WTC11 (cell line): Measurements from ENCODE around the gene SPTB. TPM values are rescaled to one million over a fixed set of nuclear protein-coding genes. Genes with fewer than 3 reads are reported as not detected.

Experiments
- ATAC-seq: fragments of 200-7000 bp; cut with Tn5 transposase; 2 replicates; pipeline ENCODE4 v1.10.0; 2021; ENCODE audit warnings: mild to moderate bottlenecking, moderate library complexity
- CTCF ChIA-PET: fragments of 300-600 bp; sonication (Branson Sonifier 250); formaldehyde crosslinking; loops from one replicate; lab custom pipeline; 2021; ENCODE audit warnings: antibody characterized with exemption; lab: Charles Lee
- POLR2A ChIA-PET: fragments of 350-600 bp; sonication (Branson Sonifier 250); formaldehyde crosslinking; loops from one replicate; lab custom pipeline; 2021; ENCODE audit warnings: antibody characterized with exemption; lab: Charles Lee
- DNase-seq: peaks from one replicate; pipeline ENCODE4 v3.0.0; 2021; ENCODE audit warnings: low spot score
- H3K27ac Mint-ChIP-seq: 2 replicates; pipeline ENCODE4 v1.8.0; 2021; ENCODE audit warnings: mixed read lengths
- H3K27me3 Mint-ChIP-seq: 2 replicates; pipeline ENCODE4 v1.8.0; 2021; ENCODE audit warnings: low read depth, mild to moderate bottlenecking, moderate library complexity, mixed read lengths
- H3K36me3 Mint-ChIP-seq: 2 replicates; pipeline ENCODE4 v1.8.0; 2021; ENCODE audit warnings: mixed read lengths
- H3K4me1 Mint-ChIP-seq: 2 replicates; pipeline ENCODE4 v1.8.0; 2022; ENCODE audit warnings: mixed read lengths
- H3K4me3 Mint-ChIP-seq: 2 replicates; pipeline ENCODE4 v1.8.0; 2021; ENCODE audit warnings: mild to moderate bottlenecking, moderate library complexity, mixed read lengths
- H3K9me3 Mint-ChIP-seq: 2 replicates; pipeline ENCODE4 v1.8.0; 2021; ENCODE audit warnings: mixed read lengths
- AR ChIP-seq: fragments of 250-450 bp; sonication (Bioruptor Pico); IDR thresholded peaks from 2 replicates; pipeline ENCODE4 v1.9.0; 2021; ENCODE audit warnings: mild to moderate bottlenecking
- ATF3 ChIP-seq: sonication (generic); formaldehyde crosslinking; conservative IDR thresholded peaks from 2 replicates; pipeline ENCODE4 v1.8.1; 2022; ENCODE audit warnings: mild to moderate bottlenecking, missing genetic modification reagents
- CREM ChIP-seq: sonication (generic); formaldehyde crosslinking; IDR thresholded peaks from 2 replicates; pipeline ENCODE4 v1.8.1; 2022; ENCODE audit warnings: mild to moderate bottlenecking, missing genetic modification reagents, moderate library complexity
- EMX1 ChIP-seq: fragments of 250-450 bp; sonication (Bioruptor Pico); IDR thresholded peaks from 2 replicates; pipeline ENCODE4 v1.8.0; 2021; ENCODE audit warnings: mild to moderate bottlenecking
- FOXP4 ChIP-seq: sonication (generic); formaldehyde crosslinking; IDR thresholded peaks from 2 replicates; pipeline ENCODE4 v1.8.0; 2022; ENCODE audit warnings: mild to moderate bottlenecking, missing genetic modification reagents
- GABPB1 ChIP-seq: sonication (generic); formaldehyde crosslinking; IDR thresholded peaks from 2 replicates; pipeline ENCODE4 v1.8.1; 2023; ENCODE audit warnings: mild to moderate bottlenecking, missing genetic modification reagents
- GTF2I ChIP-seq: fragments of 250-450 bp; sonication (Bioruptor Pico); conservative IDR thresholded peaks from 2 replicates; pipeline ENCODE4 v1.4.0; 2021; ENCODE audit warnings: mild to moderate bottlenecking
- MYBL2 ChIP-seq: sonication (generic); formaldehyde crosslinking; IDR thresholded peaks from 2 replicates; pipeline ENCODE4 v1.8.1; 2023; ENCODE audit warnings: mild to moderate bottlenecking, moderate library complexity, missing genetic modification reagents
- NFATC4 ChIP-seq: fragments of 250-450 bp; sonication (Bioruptor Pico); IDR thresholded peaks from 2 replicates; pipeline ENCODE4 v1.9.0; 2021; ENCODE audit warnings: mild to moderate bottlenecking
- NR1H2 ChIP-seq: sonication (generic); formaldehyde crosslinking; IDR thresholded peaks from 2 replicates; pipeline ENCODE4 v1.9.0; 2021; ENCODE audit warnings: mild to moderate bottlenecking, moderate library complexity, missing genetic modification reagents
- RORB ChIP-seq: fragments of 250-450 bp; sonication (Bioruptor Pico); IDR thresholded peaks from 2 replicates; pipeline ENCODE4 v1.9.0; 2021; ENCODE audit warnings: mild to moderate bottlenecking
- SOX15 ChIP-seq: fragments of 250-450 bp; sonication (Bioruptor Pico); IDR thresholded peaks from 2 replicates; pipeline ENCODE4 v1.9.0; 2021; ENCODE audit warnings: mild to moderate bottlenecking
- ZBTB21 ChIP-seq: sonication (generic); formaldehyde crosslinking; IDR thresholded peaks from 2 replicates; pipeline ENCODE4 v1.8.1; 2023; ENCODE audit warnings: mild to moderate bottlenecking, missing genetic modification reagents, borderline replicate concordance
- ZNF232 ChIP-seq: sonication (generic); formaldehyde crosslinking; IDR thresholded peaks from 2 replicates; pipeline ENCODE4 v1.8.0; 2022; ENCODE audit warnings: mild to moderate bottlenecking, missing genetic modification reagents
- ZNF671 ChIP-seq: fragments of 250-450 bp; sonication (Bioruptor Pico); IDR thresholded peaks from 2 replicates; pipeline ENCODE4 v1.8.0; 2021; ENCODE audit warnings: mild to moderate bottlenecking
- total RNA-seq: library from RNA; stranded (reverse); gene quantifications from 3 replicates; pipeline ENCODE4 v1.2.3, GENCODE V29; 2021
- TF ChIP-seq, protein P1 (sequence below): fragments of 200-600 bp; IDR thresholded peaks from 2 replicates; pipeline ENCODE4 v1.8.0; 2022; ENCODE audit warnings: antibody characterized with exemption
- TF ChIP-seq, protein P2 (sequence below): sonication (generic); formaldehyde crosslinking; IDR thresholded peaks from 2 replicates; pipeline ENCODE4 v1.8.1; 2023; ENCODE audit warnings: mild to moderate bottlenecking, missing genetic modification reagents

Gene SPTB
- total RNA-seq, 1 experiment from 2014 or later, result 3.2 TPM

DNA sequence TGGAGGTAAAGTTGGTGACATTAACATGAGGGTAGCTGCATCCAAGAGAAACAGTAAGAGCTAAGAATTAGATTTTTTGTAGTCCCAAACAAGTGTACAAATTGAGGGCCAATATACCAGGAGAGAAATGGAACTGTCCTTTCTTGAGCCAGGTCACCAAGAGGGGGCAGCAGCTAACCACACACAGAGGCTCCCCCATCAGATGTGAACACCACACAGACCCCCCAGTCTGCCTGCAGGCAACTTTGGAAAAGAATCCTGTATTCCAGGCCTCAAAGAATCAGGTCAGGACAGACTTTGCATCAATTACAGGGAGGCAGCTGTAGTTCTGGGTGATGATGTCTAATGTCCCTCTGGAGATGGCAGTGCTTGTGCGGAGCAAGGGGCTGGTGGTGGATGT lies 77.9 kb downstream of the SPTB start:
- CTCF ChIA-PET, result interaction anchor here (0.7 to 7.5 kb wide), 21 partner anchors 9 to 218 kb away, joined by 3 to 126 read pairs (median 4); partner anchors contain the start of gene SPTB
- no peaks in the 10 kb centered on the region for H3K9me3 Mint-ChIP-seq
- peaks cover 3% of the 10 kb centered on the region for H3K4me1 Mint-ChIP-seq
- H3K27ac Mint-ChIP-seq, result no peak overlapping the region
- ATAC-seq, result peak; percentile 88
- no peak overlapping the region for H3K4me3 Mint-ChIP-seq
- no peak for TF ChIP-seq EMX1 (CRISPR knock-in tag)
- TF ChIP-seq, protein P1, sequence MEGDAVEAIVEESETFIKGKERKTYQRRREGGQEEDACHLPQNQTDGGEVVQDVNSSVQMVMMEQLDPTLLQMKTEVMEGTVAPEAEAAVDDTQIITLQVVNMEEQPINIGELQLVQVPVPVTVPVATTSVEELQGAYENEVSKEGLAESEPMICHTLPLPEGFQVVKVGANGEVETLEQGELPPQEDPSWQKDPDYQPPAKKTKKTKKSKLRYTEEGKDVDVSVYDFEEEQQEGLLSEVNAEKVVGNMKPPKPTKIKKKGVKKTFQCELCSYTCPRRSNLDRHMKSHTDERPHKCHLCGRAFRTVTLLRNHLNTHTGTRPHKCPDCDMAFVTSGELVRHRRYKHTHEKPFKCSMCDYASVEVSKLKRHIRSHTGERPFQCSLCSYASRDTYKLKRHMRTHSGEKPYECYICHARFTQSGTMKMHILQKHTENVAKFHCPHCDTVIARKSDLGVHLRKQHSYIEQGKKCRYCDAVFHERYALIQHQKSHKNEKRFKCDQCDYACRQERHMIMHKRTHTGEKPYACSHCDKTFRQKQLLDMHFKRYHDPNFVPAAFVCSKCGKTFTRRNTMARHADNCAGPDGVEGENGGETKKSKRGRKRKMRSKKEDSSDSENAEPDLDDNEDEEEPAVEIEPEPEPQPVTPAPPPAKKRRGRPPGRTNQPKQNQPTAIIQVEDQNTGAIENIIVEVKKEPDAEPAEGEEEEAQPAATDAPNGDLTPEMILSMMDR, result peak; percentile 55; the same call in 1 of the 2 replicates
- DNase-seq, result peak; percentile 72
- no peaks in the 10 kb centered on the region for H3K36me3 Mint-ChIP-seq
- POLR2A ChIA-PET, result interaction anchor here (0.7 kb wide), 1 partner anchor 37 kb away, joined by 4 read pairs; no protein-coding TSS in a partner anchor
- no peaks in the 10 kb centered on the region for H3K27me3 Mint-ChIP-seq

GRCh38 chr14:64801046-64801445 lies 78.7 kb downstream of the SPTB start:
- POLR2A ChIA-PET, result no interaction called here
- no peak overlapping the region for H3K27ac Mint-ChIP-seq
- TF ChIP-seq, protein P2, sequence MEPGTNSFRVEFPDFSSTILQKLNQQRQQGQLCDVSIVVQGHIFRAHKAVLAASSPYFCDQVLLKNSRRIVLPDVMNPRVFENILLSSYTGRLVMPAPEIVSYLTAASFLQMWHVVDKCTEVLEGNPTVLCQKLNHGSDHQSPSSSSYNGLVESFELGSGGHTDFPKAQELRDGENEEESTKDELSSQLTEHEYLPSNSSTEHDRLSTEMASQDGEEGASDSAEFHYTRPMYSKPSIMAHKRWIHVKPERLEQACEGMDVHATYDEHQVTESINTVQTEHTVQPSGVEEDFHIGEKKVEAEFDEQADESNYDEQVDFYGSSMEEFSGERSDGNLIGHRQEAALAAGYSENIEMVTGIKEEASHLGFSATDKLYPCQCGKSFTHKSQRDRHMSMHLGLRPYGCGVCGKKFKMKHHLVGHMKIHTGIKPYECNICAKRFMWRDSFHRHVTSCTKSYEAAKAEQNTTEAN (CRISPR knock-in tag), result no peak
- no peak for TF ChIP-seq ZBTB21 (CRISPR knock-in tag)
- TF ChIP-seq, all 79 proteins: peak for 0

DNA sequence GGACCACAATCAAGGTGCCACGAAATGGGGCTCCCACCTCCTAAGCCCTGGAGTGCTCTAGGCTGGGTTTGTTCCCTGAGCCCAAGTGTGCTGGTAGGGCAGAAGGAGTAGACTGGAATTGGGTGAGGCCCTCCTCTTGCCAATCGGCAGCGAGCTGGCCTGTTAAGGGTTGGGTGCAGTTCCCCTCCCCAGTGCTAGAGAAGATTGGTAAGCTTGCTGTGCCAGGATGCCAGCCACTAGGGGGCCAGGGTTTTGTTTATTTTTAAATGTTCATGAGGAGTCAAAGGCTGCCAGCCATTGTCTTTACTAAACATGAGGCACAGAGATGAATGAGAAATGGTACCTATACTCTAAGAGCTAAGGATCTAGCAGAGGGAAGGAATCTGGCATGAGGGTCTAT lies 79.7 kb downstream of the SPTB start:
- peak; percentile 38 for DNase-seq
- no peaks in the 10 kb centered on the region for H3K36me3 Mint-ChIP-seq
- peak; percentile 49 for ATAC-seq
- H3K4me1 Mint-ChIP-seq, result peaks cover 3% of the 10 kb centered on the region; the same call in 1 of the 2 replicates
- TF ChIP-seq, protein P1, result 0 out of 2 replicates have a peak, but pooled peaks have one; percentile 26
- TF ChIP-seq GTF2I (CRISPR knock-in tag), result no peak
- TF ChIP-seq, all 79 proteins: peak for 1
- ChIA-PET CTCF (interaction anchor here (0.6 to 7.5 kb wide), 24 partner anchors 9 to 337 kb away, joined by 3 to 126 read pairs (median 5); partner anchors contain the start of gene SPTB), POLR2A (no interaction called here)
- Mint-ChIP-seq H3K4me3 (no peak overlapping the region), H3K27ac (no peak overlapping the region), H3K9me3 (no peaks in the 10 kb centered on the region), H3K27me3 (no peaks in the 10 kb centered on the region; the same call in 1 of the 2 replicates)

More at GRCh38 chr14:64801046-64801445, 78.7 kb downstream of the SPTB start:
- DNase-seq (no peak), ATAC-seq (no peak)
- no peaks in the 10 kb centered on the region for H3K9me3 Mint-ChIP-seq
- H3K36me3 Mint-ChIP-seq, result no peaks in the 10 kb centered on the region
- H3K4me3 Mint-ChIP-seq, result no peak overlapping the region
- no peaks in the 10 kb centered on the region for H3K27me3 Mint-ChIP-seq
- H3K4me1 Mint-ChIP-seq, result peaks cover 3% of the 10 kb centered on the region
- CTCF ChIA-PET, result interaction anchor here (0.7 to 7.5 kb wide), 19 partner anchors 9 to 219 kb away, joined by 3 to 126 read pairs (median 8); partner anchors contain the start of gene SPTB

- Mint-ChIP-seq H3K4me3 (no peak overlapping the region), H3K36me3 (no peaks in the 10 kb centered on the region), H3K4me1 (peaks cover 3% of the 10 kb centered on the region; the same call in 1 of the 2 replicates), H3K27ac (no peak overlapping the region), H3K27me3 (no peaks in the 10 kb centered on the region; the same call in 1 of the 2 replicates), H3K9me3 (no peaks in the 10 kb centered on the region)
- TF ChIP-seq NR1H2 (CRISPR knock-in tag) (no peak), GABPB1 (no peak), ZNF232 (CRISPR knock-in tag) (no peak), ZNF671 (CRISPR knock-in tag) (no peak), SOX15 (CRISPR knock-in tag) (no peak), RORB (CRISPR knock-in tag) (no peak), MYBL2 (CRISPR knock-in tag) (no peak), FOXP4 (no peak), CREM (CRISPR knock-in tag) (no peak), NFATC4 (CRISPR knock-in tag) (no peak), ATF3 (CRISPR knock-in tag) (no peak), AR (CRISPR knock-in tag) (no peak)
- POLR2A ChIA-PET, result no interaction called here
- CTCF ChIA-PET, result interaction anchor here (0.6 to 7.5 kb wide), 23 partner anchors 9 to 337 kb away, joined by 3 to 126 read pairs (median 5); partner anchors contain the start of gene SPTB
- DNase-seq (no peak), ATAC-seq (no peak)
Observed at GRCh38 chr14:64799555-64799954, 80.2 kb downstream of the SPTB start.
